Keratinocyte (primary cell): ENCODE measurements around the gene TAOK2. TPM values are rescaled to one million over a fixed set of nuclear protein-coding genes. Genes with fewer than 3 reads are reported as not detected.

Source experiments
- DNase-seq: peaks from one replicate; pipeline ENCODE4 v3.0.0-alpha.2; 2011; ENCODE audit warnings: low read depth, missing footprints, low spot score
- FAIRE-seq: peaks from 2 replicates; lab custom pipeline; 2011; peaks lifted over from hg19 to GRCh38; lab: Jason Lieb, UNC
- H2AFZ ChIP-seq: 2 replicates; pipeline ENCODE4 v1.6.0; 2012; ENCODE audit warnings: low read length, control low read depth, inconsistent platforms; ENCODE audit not compliant: control insufficient read depth
- H3K27ac ChIP-seq: 2 replicates; pipeline ENCODE4 v1.5.1; 2011; ENCODE audit warnings: low read length; ENCODE audit not compliant: control insufficient read depth, insufficient read depth
- H3K27me3 ChIP-seq: 3 replicates; pipeline ENCODE4 v1.6.0; 2011; ENCODE audit warnings: low read length; ENCODE audit not compliant: control insufficient read depth, insufficient read depth; ENCODE audit errors: extremely low read depth
- H3K36me3 ChIP-seq, 2 experiments: 2 replicates in 1 of 2; 3 replicates in 1 of 2; pipeline ENCODE4 v1.5.1; 2011; ENCODE audit warnings: low read length in 2 of 2, mild to moderate bottlenecking in 1 of 2; ENCODE audit not compliant: control insufficient read depth in 2 of 2, insufficient read depth in 2 of 2; ENCODE audit errors: extremely low read depth in 1 of 2
- H3K4me1 ChIP-seq: 3 replicates; pipeline ENCODE4 v1.5.1; 2011; ENCODE audit warnings: low read length; ENCODE audit not compliant: control insufficient read depth, insufficient read depth; ENCODE audit errors: extremely low read depth
- H3K4me2 ChIP-seq: 3 replicates; pipeline ENCODE4 v1.6.0; 2011; ENCODE audit warnings: low read depth, low read length; ENCODE audit not compliant: control insufficient read depth, insufficient read depth; ENCODE audit errors: extremely low read depth
- H3K4me3 ChIP-seq, 3 experiments: fragments of 200-600 bp in 1 of 3; sonication (generic) in 1 of 3; 2 replicates in 2 of 3; 3 replicates in 1 of 3; pipeline ENCODE4 v1.5.1; 2011 to 2016; ENCODE audit warnings: low read length in 3 of 3, mild to moderate bottlenecking in 3 of 3, control low read depth in 2 of 3, inconsistent platforms in 1 of 3, low read depth in 1 of 3, mixed read lengths in 1 of 3, mixed run types in 1 of 3, moderate library complexity in 1 of 3; ENCODE audit not compliant: control insufficient read depth in 2 of 3, insufficient read depth in 2 of 3; ENCODE audit errors: extremely low read depth in 1 of 3
- H3K79me2 ChIP-seq: 2 replicates; pipeline ENCODE4 v1.6.0; 2012; ENCODE audit warnings: low read length; ENCODE audit not compliant: control insufficient read depth, insufficient read depth
- H3K9ac ChIP-seq: 3 replicates; pipeline ENCODE4 v1.6.0; 2011; ENCODE audit warnings: low read length; ENCODE audit not compliant: control insufficient read depth, insufficient read depth; ENCODE audit errors: extremely low read depth
- H3K9me1 ChIP-seq: 3 replicates; pipeline ENCODE4 v1.6.0; 2011; ENCODE audit warnings: low read length; ENCODE audit not compliant: control insufficient read depth, insufficient read depth; ENCODE audit errors: extremely low read depth
- H3K9me3 ChIP-seq: 2 replicates; pipeline ENCODE4 v1.5.1; 2012; ENCODE audit warnings: low read depth, low read length; ENCODE audit not compliant: control insufficient read depth
- H4K20me1 ChIP-seq: 3 replicates; pipeline ENCODE4 v1.6.0; 2011; ENCODE audit warnings: low read length; ENCODE audit not compliant: control insufficient read depth, insufficient read depth; ENCODE audit errors: extremely low read depth
- EZH2 ChIP-seq: IDR thresholded peaks from one replicate; pipeline ENCODE4 v1.6.1; 2012; ENCODE audit warnings: inconsistent platforms, mild to moderate bottlenecking, low read length, moderate library complexity
- dilution Hi-C: fragments of 300-500 bp; cut with MboI; formaldehyde crosslinking; loops from one replicate; pipeline ENCODE4 v1.7.0; 2020; ENCODE audit warnings: low sequenced_read_pairs; ENCODE audit not compliant: extremely low pct_ligation_motif_present
- polyA plus RNA-seq, 5 experiments: library from polyadenylated mRNA; depleted of rRNA in 3 of 5; stranded (reverse) in 3 of 5; stranded (forward) in 1 of 5; unstranded in 1 of 5; fragments of >200 nt; gene quantifications; 1 replicate in 1 of 5; 2 replicates in 3 of 5; 3 replicates in 1 of 5; pipeline versions ENCODE4 v1.2.1 to v1.2.3, GENCODE V29; 2011 to 2012; ENCODE audit warnings: missing spikeins in 2 of 5, low read depth in 1 of 5, low replicate concordance in 1 of 5
- TF ChIP-seq, protein P1 (sequence below), 3 experiments: IDR thresholded peaks in 1 of 3; conservative IDR thresholded peaks in 1 of 3; optimal IDR thresholded peaks in 1 of 3; 2 replicates in 2 of 3; 3 replicates in 1 of 3; pipeline versions ENCODE3 to v1.5.1; 2011; ENCODE audit warnings: low read length in 3 of 3, mild to moderate bottlenecking in 3 of 3, moderate library complexity in 2 of 3, control low read depth in 1 of 3, inconsistent platforms in 1 of 3; ENCODE audit not compliant: insufficient read depth in 2 of 3; ENCODE audit errors: extremely low read depth in 1 of 3

The TAOK2 gene
- polyA plus RNA-seq, 1 donor (not counting 4 experiments of a cell fraction or from before 2014, with no cell fraction given), result 13.8 TPM

DNA sequence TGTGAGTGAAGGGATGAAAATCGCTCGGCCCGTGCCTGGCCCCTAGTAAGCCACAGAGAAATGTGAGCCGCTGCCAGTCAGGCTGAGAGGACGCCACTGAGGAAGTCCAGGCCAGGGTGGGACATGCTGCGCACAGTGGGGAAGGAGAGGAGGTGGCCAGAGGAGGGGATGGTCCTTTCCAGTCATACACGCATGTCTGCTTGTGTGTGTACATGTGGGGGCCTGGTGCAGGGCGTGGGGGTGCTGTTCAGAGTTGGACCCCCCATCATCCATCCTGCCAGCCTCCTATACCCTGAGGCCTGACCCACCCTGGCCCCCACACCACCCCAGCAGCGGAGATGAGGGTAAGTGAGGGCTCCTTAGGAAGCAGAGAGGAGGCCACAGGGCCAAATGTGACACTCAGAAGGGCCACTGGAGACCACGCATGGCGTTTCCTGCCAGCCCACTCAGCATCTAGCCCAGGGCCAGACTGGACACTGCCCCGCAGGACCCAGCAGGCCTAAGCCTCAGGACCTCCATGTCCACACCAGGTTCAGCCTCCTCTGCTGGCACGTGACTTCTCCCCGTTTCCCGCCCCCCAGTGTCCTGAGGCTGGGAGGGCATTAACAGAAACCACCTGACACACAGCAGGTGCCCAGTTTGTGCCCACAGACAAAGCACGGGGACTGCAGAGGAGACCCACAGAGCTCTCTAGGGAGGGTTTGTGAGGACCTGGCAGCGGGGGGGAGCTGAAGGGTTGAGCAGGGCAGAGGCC is 30.2 kb downstream of the TAOK2 start:
- no peak overlapping the region for H2AFZ ChIP-seq
- H3K9me3 ChIP-seq, result no peaks in the 10 kb centered on the region
- H3K27me3 ChIP-seq, result no peaks in the 10 kb centered on the region
- no peak for DNase-seq
- peaks cover 19 to 23% of the 10 kb centered on the region in 2 experiments for H3K36me3 ChIP-seq
- H3K4me1 ChIP-seq, result no peaks in the 10 kb centered on the region
- no peak overlapping the region for H3K9ac ChIP-seq
- no peak for FAIRE-seq
- no peaks in the 10 kb centered on the region for H3K79me2 ChIP-seq
- H3K4me3 ChIP-seq, result no peak overlapping the region
- TF ChIP-seq, protein P1, sequence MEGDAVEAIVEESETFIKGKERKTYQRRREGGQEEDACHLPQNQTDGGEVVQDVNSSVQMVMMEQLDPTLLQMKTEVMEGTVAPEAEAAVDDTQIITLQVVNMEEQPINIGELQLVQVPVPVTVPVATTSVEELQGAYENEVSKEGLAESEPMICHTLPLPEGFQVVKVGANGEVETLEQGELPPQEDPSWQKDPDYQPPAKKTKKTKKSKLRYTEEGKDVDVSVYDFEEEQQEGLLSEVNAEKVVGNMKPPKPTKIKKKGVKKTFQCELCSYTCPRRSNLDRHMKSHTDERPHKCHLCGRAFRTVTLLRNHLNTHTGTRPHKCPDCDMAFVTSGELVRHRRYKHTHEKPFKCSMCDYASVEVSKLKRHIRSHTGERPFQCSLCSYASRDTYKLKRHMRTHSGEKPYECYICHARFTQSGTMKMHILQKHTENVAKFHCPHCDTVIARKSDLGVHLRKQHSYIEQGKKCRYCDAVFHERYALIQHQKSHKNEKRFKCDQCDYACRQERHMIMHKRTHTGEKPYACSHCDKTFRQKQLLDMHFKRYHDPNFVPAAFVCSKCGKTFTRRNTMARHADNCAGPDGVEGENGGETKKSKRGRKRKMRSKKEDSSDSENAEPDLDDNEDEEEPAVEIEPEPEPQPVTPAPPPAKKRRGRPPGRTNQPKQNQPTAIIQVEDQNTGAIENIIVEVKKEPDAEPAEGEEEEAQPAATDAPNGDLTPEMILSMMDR (optimal IDR thresholded peaks at IDR 0.05 in 1 of 3, IDR thresholded peaks at IDR 0.05 in 1 of 3, conservative IDR thresholded peaks at IDR 0.05 in 1 of 3; ENCODE audit: extremely low read depth in 1 of 3, insufficient read depth in 2 of 3, low read length in 3 of 3), result no peak
- no peak for TF ChIP-seq EZH2
- dilution Hi-C loops, result no loop called here
- H4K20me1 ChIP-seq, result no peaks in the 10 kb centered on the region
- H3K9me1 ChIP-seq, result no peaks in the 10 kb centered on the region
- H3K27ac ChIP-seq, result no peak overlapping the region
- H3K4me2 ChIP-seq, result no peak overlapping the region

DNA sequence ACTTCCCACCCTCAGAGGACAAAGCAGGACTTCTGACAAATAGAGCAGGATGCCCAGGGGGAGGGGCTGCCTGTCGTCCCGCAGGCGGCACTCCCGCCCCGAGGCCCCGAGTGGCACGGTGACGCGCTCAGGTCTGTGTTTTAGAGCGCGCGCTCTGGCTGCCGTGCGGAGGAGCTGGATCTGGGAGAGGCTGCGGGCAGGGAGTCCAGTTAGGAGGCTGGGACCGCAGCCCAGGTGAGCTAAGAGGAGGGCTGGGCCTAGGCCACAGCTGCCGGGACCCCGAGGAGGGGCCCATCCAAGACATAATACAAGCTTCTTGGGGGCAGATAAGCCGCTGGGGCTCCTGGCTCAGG is 30.7 kb downstream of the TAOK2 start:
- Histone ChIP-seq H3K36me3 (peaks cover 19 to 20% of the 10 kb centered on the region in 2 experiments), H2AFZ (no peak overlapping the region), H3K9me1 (no peaks in the 10 kb centered on the region), H3K27ac (no peak overlapping the region), H3K79me2 (no peaks in the 10 kb centered on the region), H3K27me3 (peaks cover 2% of the 10 kb centered on the region), H3K4me2 (no peak overlapping the region), H3K9ac (no peak overlapping the region), H3K4me1 (no peaks in the 10 kb centered on the region), H3K4me3 (no peak overlapping the region), H4K20me1 (no peaks in the 10 kb centered on the region), H3K9me3 (no peaks in the 10 kb centered on the region)
- TF ChIP-seq, protein P1 (optimal IDR thresholded peaks at IDR 0.05 in 1 of 3, IDR thresholded peaks at IDR 0.05 in 1 of 3, conservative IDR thresholded peaks at IDR 0.05 in 1 of 3; ENCODE audit: extremely low read depth in 1 of 3, insufficient read depth in 2 of 3, low read length in 3 of 3), result no peak
- no peak for TF ChIP-seq EZH2
- FAIRE-seq, result no peak
- dilution Hi-C loops, result no loop called here
- no peak for DNase-seq
